ENCODE data around the gene CEP112.

CEP112 gene

GRCh38 chr17:65954148-65954449 lies 237.8 kb downstream of the CEP112 start:
- no peaks in the 10 kb centered on the region for H3K4me1 Mint-ChIP-seq
- H3K4me3 Mint-ChIP-seq = no peak overlapping the region
- TF ChIP-seq, protein P1, sequence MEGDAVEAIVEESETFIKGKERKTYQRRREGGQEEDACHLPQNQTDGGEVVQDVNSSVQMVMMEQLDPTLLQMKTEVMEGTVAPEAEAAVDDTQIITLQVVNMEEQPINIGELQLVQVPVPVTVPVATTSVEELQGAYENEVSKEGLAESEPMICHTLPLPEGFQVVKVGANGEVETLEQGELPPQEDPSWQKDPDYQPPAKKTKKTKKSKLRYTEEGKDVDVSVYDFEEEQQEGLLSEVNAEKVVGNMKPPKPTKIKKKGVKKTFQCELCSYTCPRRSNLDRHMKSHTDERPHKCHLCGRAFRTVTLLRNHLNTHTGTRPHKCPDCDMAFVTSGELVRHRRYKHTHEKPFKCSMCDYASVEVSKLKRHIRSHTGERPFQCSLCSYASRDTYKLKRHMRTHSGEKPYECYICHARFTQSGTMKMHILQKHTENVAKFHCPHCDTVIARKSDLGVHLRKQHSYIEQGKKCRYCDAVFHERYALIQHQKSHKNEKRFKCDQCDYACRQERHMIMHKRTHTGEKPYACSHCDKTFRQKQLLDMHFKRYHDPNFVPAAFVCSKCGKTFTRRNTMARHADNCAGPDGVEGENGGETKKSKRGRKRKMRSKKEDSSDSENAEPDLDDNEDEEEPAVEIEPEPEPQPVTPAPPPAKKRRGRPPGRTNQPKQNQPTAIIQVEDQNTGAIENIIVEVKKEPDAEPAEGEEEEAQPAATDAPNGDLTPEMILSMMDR (IDR thresholded peaks at IDR 0.05; ENCODE audit: unreplicated experiment in 3 of 3) = no peak
- H3K27ac Mint-ChIP-seq = no peak overlapping the region
- H3K36me3 Mint-ChIP-seq (ENCODE audit: low read depth) = peaks cover 58% of the 10 kb centered on the region
- H3K27me3 Mint-ChIP-seq (ENCODE audit: low read depth) = no peaks in the 10 kb centered on the region
- H3K9me3 Mint-ChIP-seq = peaks cover 37% of the 10 kb centered on the region

DNA sequence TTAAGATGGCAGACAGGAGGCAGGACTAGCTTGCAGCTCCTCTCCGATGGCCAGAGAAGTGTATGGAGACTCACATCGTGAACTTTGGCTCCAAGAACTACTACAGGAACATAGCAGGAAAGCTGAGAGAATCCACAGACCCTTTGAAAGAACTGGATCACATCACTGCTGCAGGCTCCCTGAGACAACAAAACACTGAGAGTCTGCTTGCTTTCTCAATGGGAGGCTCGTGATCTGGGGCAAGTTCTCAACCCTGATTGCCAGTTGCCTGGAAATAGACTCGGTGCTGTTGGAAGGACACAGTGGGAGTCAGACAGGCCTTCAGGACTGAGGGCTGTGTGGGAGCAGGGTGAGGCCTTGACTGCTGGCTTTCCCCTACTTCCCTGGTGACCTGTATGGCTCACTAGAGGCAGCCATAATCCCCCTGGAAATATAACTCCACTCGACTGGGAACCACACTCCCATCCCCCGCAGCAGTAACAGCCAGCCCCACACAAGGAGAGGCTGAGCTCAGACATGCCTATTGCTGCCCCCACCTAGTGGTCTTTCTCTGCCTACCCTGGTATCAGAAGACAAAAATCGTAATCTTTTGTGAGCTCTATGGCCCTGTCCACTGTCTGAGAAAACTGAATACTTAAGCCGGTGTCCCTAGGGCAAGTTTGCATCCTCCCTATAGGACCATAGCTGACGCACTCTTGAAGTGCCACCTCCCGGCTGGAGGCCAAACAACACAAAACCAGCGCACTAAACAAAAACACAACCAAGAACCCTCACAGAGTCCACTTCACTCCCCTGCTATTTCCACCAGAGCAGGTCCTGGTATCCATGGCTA lies 238.4 kb downstream of the CEP112 start:
- H3K4me3 Mint-ChIP-seq = no peak overlapping the region
- peaks cover 57% of the 10 kb centered on the region for H3K36me3 Mint-ChIP-seq (ENCODE audit: low read depth)
- H3K9me3 Mint-ChIP-seq = peaks cover 37% of the 10 kb centered on the region
- H3K27me3 Mint-ChIP-seq (ENCODE audit: low read depth) = no peaks in the 10 kb centered on the region
- TF ChIP-seq, protein P1 (IDR thresholded peaks at IDR 0.05; ENCODE audit: unreplicated experiment in 3 of 3) = no peak
- no peak overlapping the region for H3K27ac Mint-ChIP-seq
- no peaks in the 10 kb centered on the region for H3K4me1 Mint-ChIP-seq

DNA sequence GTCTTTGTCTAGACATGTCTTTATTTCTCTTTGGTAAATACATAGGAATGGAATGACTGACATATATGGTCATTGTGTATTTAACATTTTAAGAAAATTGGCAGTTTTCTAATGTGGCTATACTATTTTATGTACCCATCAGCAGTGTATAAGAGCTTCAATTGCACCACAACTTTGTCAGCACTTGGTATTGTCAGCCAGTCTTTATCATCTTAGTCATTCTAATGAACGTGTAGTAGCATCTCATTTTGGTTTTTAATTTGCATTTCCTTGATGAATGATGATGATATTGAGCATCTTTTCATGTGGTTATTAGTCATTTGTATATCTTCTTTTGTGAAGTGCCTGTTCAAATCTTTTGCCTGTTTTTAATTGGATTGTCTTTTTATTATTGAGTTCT lies 239.3 kb downstream of the CEP112 start:
- Mint-ChIP-seq H3K27me3 (ENCODE audit: low read depth) (no peaks in the 10 kb centered on the region), H3K4me1 (no peaks in the 10 kb centered on the region), H3K4me3 (no peak overlapping the region), H3K9me3 (peaks cover 37% of the 10 kb centered on the region), H3K27ac (no peak overlapping the region), H3K36me3 (ENCODE audit: low read depth) (peaks cover 51% of the 10 kb centered on the region)
- TF ChIP-seq, protein P1 (IDR thresholded peaks at IDR 0.05; ENCODE audit: unreplicated experiment in 3 of 3) = no peak

- TF ChIP-seq, protein P1 (IDR thresholded peaks at IDR 0.05; ENCODE audit: unreplicated experiment in 3 of 3) = no peak
- no peak overlapping the region for H3K4me3 Mint-ChIP-seq
- peaks cover 36% of the 10 kb centered on the region for H3K9me3 Mint-ChIP-seq
- no peaks in the 10 kb centered on the region for H3K4me1 Mint-ChIP-seq
- no peak overlapping the region for H3K27ac Mint-ChIP-seq
- no peaks in the 10 kb centered on the region for H3K27me3 Mint-ChIP-seq (ENCODE audit: low read depth)
- H3K36me3 Mint-ChIP-seq (ENCODE audit: low read depth) = peaks cover 49% of the 10 kb centered on the region
Measured at GRCh38 chr17:65952015-65952414, 239.9 kb downstream of the CEP112 start.

GRCh38 chr17:65947831-65948230 lies 244.1 kb downstream of the CEP112 start:
- peaks cover 25% of the 10 kb centered on the region for H3K36me3 Mint-ChIP-seq (ENCODE audit: low read depth)
- H3K4me1 Mint-ChIP-seq = no peaks in the 10 kb centered on the region
- no peak overlapping the region for H3K4me3 Mint-ChIP-seq
- no peaks in the 10 kb centered on the region for H3K27me3 Mint-ChIP-seq (ENCODE audit: low read depth)
- TF ChIP-seq, protein P1 (IDR thresholded peaks at IDR 0.05; ENCODE audit: unreplicated experiment in 3 of 3) = no peak
- H3K9me3 Mint-ChIP-seq = peaks cover 7% of the 10 kb centered on the region
- no peak overlapping the region for H3K27ac Mint-ChIP-seq

- Mint-ChIP-seq H3K27ac (no peak overlapping the region), H3K4me1 (no peaks in the 10 kb centered on the region), H3K36me3 (ENCODE audit: low read depth) (peaks cover 34% of the 10 kb centered on the region), H3K27me3 (ENCODE audit: low read depth) (no peaks in the 10 kb centered on the region), H3K4me3 (no peak overlapping the region), H3K9me3 (peaks cover 20% of the 10 kb centered on the region)
- TF ChIP-seq, protein P1 (IDR thresholded peaks at IDR 0.05; ENCODE audit: unreplicated experiment in 3 of 3) = no peak
Measured at GRCh38 chr17:65942592-65942991, 249.3 kb downstream of the CEP112 start.
